Measurements from ENCODE around the gene PIGH.
A peak's percentile ranks its signal among the peaks of the same experiment; 100 is the strongest.

GRCh38 chr14:67627519-67627918, 27.5 kb upstream of the PIGH start:
- TF ChIP-seq CTCF (IDR thresholded peaks at IDR 0.05) (no peak), FOXJ3 (CRISPR knock-in tag; IDR thresholded peaks at IDR 0.05; ENCODE audit: borderline replicate concordance) (no peak), NFE2L1 (CRISPR knock-in tag; IDR thresholded peaks at IDR 0.05) (no peak), CREB1 (CRISPR knock-in tag; IDR thresholded peaks at IDR 0.05) (no peak), ZNF121 (CRISPR knock-in tag; IDR thresholded peaks at IDR 0.05) (0 out of 2 replicates have a peak, but pooled peaks have one; percentile 65), ZNF219 (CRISPR knock-in tag; IDR thresholded peaks at IDR 0.05; ENCODE audit: borderline replicate concordance) (no peak), MAX (CRISPR knock-in tag; IDR thresholded peaks at IDR 0.05) (no peak), JUN (CRISPR knock-in tag; IDR thresholded peaks at IDR 0.05) (no peak), ETV6 (CRISPR knock-in tag; IDR thresholded peaks at IDR 0.05) (no peak)

Measured in WTC11 (cell line).